Natural killer cell (primary cell): ENCODE results near the gene LRIT3. TPM values are rescaled to one million over a fixed set of nuclear protein-coding genes. Genes with fewer than 3 reads are reported as not detected.

ENCODE experiments used
- ATAC-seq, 3 donors: fragments of 150-1000 bp in 2 of 3; fragments of 200-7000 bp in 1 of 3; cut with Tn5 transposase; 1 replicate in 1 of 3; 2 replicates in 2 of 3; pipeline ENCODE4 v1.10.0; 2021; ENCODE audit warnings: mild to moderate bottlenecking in 2 of 3, moderate library complexity in 2 of 3
- DNase-seq, 2 donors: peaks; one replicate each; pipeline versions ENCODE4 v3.0.0 to v3.0.0-alpha.2; 2013 to 2021; ENCODE audit warnings: mixed read lengths in 1 of 2
- H3K27ac ChIP-seq: one replicate; pipeline ENCODE4 v1.5.1; 2013; ENCODE audit warnings: mild to moderate bottlenecking, low read length
- H3K27me3 ChIP-seq: one replicate; pipeline ENCODE4 v1.6.1; 2013; ENCODE audit warnings: low read length; ENCODE audit not compliant: control insufficient read depth, insufficient read depth
- H3K36me3 ChIP-seq: one replicate; pipeline ENCODE4 v1.6.1; 2013; ENCODE audit warnings: low read length; ENCODE audit not compliant: control insufficient read depth, insufficient read depth
- H3K4me1 ChIP-seq: one replicate; pipeline ENCODE4 v1.6.1; 2013; ENCODE audit warnings: low read length; ENCODE audit not compliant: control insufficient read depth, insufficient read depth
- H3K4me3 ChIP-seq: one replicate; pipeline ENCODE4 v1.5.1; 2013; ENCODE audit warnings: low read length
- H3K9me3 ChIP-seq: one replicate; pipeline ENCODE4 v1.6.1; 2013; ENCODE audit warnings: low read length; ENCODE audit not compliant: control insufficient read depth, insufficient read depth
- H3K27ac Mint-ChIP-seq, 2 donors: one replicate each; pipeline ENCODE4 v1.8.0; 2022; ENCODE audit warnings: mild to moderate bottlenecking in 2 of 2, mixed read lengths in 2 of 2, moderate library complexity in 1 of 2
- H3K27me3 Mint-ChIP-seq, 2 donors: one replicate each; pipeline ENCODE4 v1.8.0; 2022; ENCODE audit warnings: low read depth in 2 of 2, mixed read lengths in 2 of 2
- H3K36me3 Mint-ChIP-seq: one replicate; pipeline ENCODE4 v1.8.0; 2022; ENCODE audit warnings: mixed read lengths
- H3K4me1 Mint-ChIP-seq, 2 donors: one replicate each; pipeline ENCODE4 v1.8.0; 2022; ENCODE audit warnings: mixed read lengths in 2 of 2
- H3K4me3 Mint-ChIP-seq: one replicate; pipeline ENCODE4 v1.8.0; 2022; ENCODE audit warnings: mild to moderate bottlenecking, moderate library complexity, mixed read lengths
- H3K9me3 Mint-ChIP-seq, 2 donors: one replicate each; pipeline ENCODE4 v1.8.0; 2022; ENCODE audit warnings: mixed read lengths in 2 of 2
- WGBS: methylation state at CpG from one replicate; pipeline ENCODE4 v1.1.7; 2013; ENCODE audit warnings: missing lambda C conversion rate; ENCODE audit not compliant: insufficient coverage; 5-methylcytosine and 5-hydroxymethylcytosine counted together
- intact Hi-C: fragments of 100-400 bp; cut with micrococcal nuclease; formaldehyde crosslinking; loops from one replicate; pipeline ENCODE4 v1.14.2; 2022
- total RNA-seq, 4 donors: library from RNA; stranded (reverse); fragments of 120-200 nt in 1 of 4; gene quantifications; one replicate each; pipeline versions ENCODE4 v1.2.3 to v1.2.4, GENCODE V29; 2013 to 2022
- TF ChIP-seq, protein P1 (sequence below): fragments of 200-600 bp; IDR thresholded peaks from one replicate; pipeline ENCODE4 v1.8.0; 2022; ENCODE audit warnings: antibody characterized with exemption

The LRIT3 gene
- total RNA-seq, 3 donors from 2014 or later (not counting 1 experiment from before 2014, with no cell fraction given) = 0.10 to 0.12 TPM; not detected in 1

DNA sequence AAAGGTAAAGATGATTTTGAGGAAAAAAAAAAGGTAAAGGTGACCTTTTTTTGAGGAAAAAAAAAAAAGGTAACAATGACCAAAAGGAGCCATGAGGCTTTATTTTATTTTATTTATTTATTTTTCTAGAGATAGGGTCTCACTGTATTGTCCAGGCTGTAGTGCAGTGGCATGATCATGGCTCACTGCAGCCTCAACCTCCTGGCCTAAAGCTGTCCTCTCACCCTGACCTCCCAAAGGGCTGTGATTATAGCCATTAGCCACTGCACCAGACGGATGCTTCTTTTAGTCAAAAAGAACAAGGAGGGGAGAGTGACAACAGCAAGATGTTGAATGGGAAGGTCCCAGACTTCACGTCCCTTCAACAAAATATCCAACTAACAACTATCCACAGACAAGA, 30.4 kb downstream of the LRIT3 start:
- Mint-ChIP-seq H3K4me1 (no peaks in the 10 kb centered on the region), H3K27me3 (peaks cover 8 to 32% of the 10 kb centered on the region in 2 donors), H3K36me3 (no peaks in the 10 kb centered on the region), H3K4me3 (no peak overlapping the region), H3K9me3 (no peaks in the 10 kb centered on the region), H3K27ac (no peak overlapping the region)
- no peak for ATAC-seq
- WGBS = no CpG with 5 or more reads among the region's 2 CpGs
- TF ChIP-seq, protein P1, sequence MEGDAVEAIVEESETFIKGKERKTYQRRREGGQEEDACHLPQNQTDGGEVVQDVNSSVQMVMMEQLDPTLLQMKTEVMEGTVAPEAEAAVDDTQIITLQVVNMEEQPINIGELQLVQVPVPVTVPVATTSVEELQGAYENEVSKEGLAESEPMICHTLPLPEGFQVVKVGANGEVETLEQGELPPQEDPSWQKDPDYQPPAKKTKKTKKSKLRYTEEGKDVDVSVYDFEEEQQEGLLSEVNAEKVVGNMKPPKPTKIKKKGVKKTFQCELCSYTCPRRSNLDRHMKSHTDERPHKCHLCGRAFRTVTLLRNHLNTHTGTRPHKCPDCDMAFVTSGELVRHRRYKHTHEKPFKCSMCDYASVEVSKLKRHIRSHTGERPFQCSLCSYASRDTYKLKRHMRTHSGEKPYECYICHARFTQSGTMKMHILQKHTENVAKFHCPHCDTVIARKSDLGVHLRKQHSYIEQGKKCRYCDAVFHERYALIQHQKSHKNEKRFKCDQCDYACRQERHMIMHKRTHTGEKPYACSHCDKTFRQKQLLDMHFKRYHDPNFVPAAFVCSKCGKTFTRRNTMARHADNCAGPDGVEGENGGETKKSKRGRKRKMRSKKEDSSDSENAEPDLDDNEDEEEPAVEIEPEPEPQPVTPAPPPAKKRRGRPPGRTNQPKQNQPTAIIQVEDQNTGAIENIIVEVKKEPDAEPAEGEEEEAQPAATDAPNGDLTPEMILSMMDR = no peak
- Histone ChIP-seq H3K9me3 (no peaks in the 10 kb centered on the region), H3K4me3 (no peak overlapping the region), H3K27ac (no peak overlapping the region), H3K36me3 (no peaks in the 10 kb centered on the region), H3K4me1 (no peaks in the 10 kb centered on the region), H3K27me3 (no peaks in the 10 kb centered on the region)
- intact Hi-C loops = no loop called here
- no peak for DNase-seq

GRCh38 chr4:109879081-109879480, 31.2 kb downstream of the LRIT3 start:
- no peaks in the 10 kb centered on the region for H3K9me3 Mint-ChIP-seq
- no peak overlapping the region for H3K4me3 ChIP-seq
- no peak overlapping the region for H3K27ac Mint-ChIP-seq
- no peaks in the 10 kb centered on the region for H3K9me3 ChIP-seq
- no peaks in the 10 kb centered on the region for H3K4me1 Mint-ChIP-seq
- H3K36me3 ChIP-seq = no peaks in the 10 kb centered on the region
- no peaks in the 10 kb centered on the region for H3K36me3 Mint-ChIP-seq
- H3K27me3 Mint-ChIP-seq = peaks cover 8 to 38% of the 10 kb centered on the region in 2 donors
- no peaks in the 10 kb centered on the region for H3K27me3 ChIP-seq
- no peaks in the 10 kb centered on the region for H3K4me1 ChIP-seq
- H3K27ac ChIP-seq = no peak overlapping the region
- no peak for DNase-seq
- intact Hi-C loops = no loop called here
- no peak for ATAC-seq
- no peak overlapping the region for H3K4me3 Mint-ChIP-seq
- WGBS = 84% methylated on average over 12 of the region's 12 CpGs
- TF ChIP-seq, protein P1 = no peak

- H3K27me3 ChIP-seq = no peaks in the 10 kb centered on the region
- no peak overlapping the region for H3K4me3 ChIP-seq
- H3K36me3 ChIP-seq = no peaks in the 10 kb centered on the region
- H3K36me3 Mint-ChIP-seq = no peaks in the 10 kb centered on the region
- WGBS = 91% methylated on average over 7 of the region's 7 CpGs
- intact Hi-C loops = no loop called here
- no peak overlapping the region for H3K27ac ChIP-seq
- H3K4me1 ChIP-seq = no peaks in the 10 kb centered on the region
- DNase-seq (no peak), ATAC-seq (no peak)
- TF ChIP-seq, protein P1 = no peak
- peaks cover 8 to 38% of the 10 kb centered on the region in 2 donors for H3K27me3 Mint-ChIP-seq
- no peak overlapping the region for H3K4me3 Mint-ChIP-seq
- no peak overlapping the region for H3K27ac Mint-ChIP-seq
- H3K9me3 Mint-ChIP-seq = no peaks in the 10 kb centered on the region
- no peaks in the 10 kb centered on the region for H3K4me1 Mint-ChIP-seq
- no peaks in the 10 kb centered on the region for H3K9me3 ChIP-seq
Measured at GRCh38 chr4:109879636-109880314, 31.9 kb downstream of the LRIT3 start.

DNA sequence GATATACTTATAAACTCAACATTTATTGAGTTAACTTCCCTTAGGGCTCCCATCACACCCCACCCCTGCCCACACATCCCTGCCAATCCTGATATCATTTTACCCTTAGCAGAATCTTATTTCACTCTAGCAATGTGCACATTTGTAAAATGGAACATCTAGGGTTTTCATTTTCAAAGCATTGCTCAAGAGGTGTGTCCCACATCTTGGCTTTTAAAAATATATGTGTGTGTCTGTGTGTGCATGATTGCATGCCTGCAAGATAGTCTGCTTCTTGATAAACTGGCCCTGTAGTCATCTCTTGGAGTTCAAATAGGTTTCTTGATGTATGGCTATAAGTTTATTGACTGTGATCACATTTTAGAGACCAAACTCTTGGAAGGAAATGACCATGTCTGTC, 38.4 kb downstream of the LRIT3 start:
- H3K4me1 ChIP-seq = no peaks in the 10 kb centered on the region
- DNase-seq (no peak), ATAC-seq (no peak)
- TF ChIP-seq, protein P1 = no peak
- no peak overlapping the region for H3K27ac ChIP-seq
- no peaks in the 10 kb centered on the region for H3K9me3 ChIP-seq
- H3K27me3 Mint-ChIP-seq = peaks cover 8 to 13% of the 10 kb centered on the region in 2 donors
- no peak overlapping the region for H3K4me3 ChIP-seq
- intact Hi-C loops = no loop called here
- H3K4me1 Mint-ChIP-seq = no peaks in the 10 kb centered on the region
- no peak overlapping the region for H3K27ac Mint-ChIP-seq
- H3K9me3 Mint-ChIP-seq = no peaks in the 10 kb centered on the region
- H3K36me3 Mint-ChIP-seq = no peaks in the 10 kb centered on the region
- H3K36me3 ChIP-seq = no peaks in the 10 kb centered on the region
- no peaks in the 10 kb centered on the region for H3K27me3 ChIP-seq
- H3K4me3 Mint-ChIP-seq = no peak overlapping the region
